ENCODE measurements around the gene SFRP4. TPM values are rescaled to one million over a fixed set of nuclear protein-coding genes. Genes with fewer than 3 reads are reported as not detected.

SFRP4 gene
- total and polyA plus RNA-seq, 9 of the 15 experiments (the other 6 are each of a cell fraction or from before 2014, with no cell fraction given) = not detected

DNA sequence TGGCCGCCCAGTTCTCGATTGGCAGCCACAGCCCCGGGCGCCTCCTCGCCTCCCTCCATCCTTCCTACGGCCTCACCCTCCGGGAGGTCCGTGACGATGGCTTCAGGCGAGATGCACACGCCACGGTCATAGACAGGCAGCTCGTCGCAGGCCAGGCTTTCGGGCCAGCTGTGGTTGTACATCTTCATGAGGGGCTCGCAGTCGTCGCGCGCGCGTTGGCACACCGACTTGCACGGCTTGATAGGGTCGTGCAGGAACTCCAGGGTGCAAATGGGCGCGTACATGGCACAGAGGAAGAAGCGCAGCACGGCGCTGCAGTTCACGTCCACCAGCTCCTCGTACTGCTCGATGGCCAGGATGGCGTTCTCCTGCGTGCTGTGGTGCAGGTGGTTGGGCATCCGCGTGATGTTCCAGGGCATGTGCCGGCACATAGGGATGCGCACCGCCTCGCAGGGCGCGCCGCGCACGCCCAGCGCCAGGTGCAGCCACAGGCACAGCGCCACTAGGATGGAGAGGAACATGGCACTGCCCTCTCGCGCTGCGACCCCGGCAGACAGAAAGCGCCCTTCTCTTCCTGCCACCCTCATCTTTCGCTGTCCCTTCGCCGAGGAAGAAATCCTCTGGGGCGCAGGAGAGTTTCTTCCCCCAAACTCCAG lies 472 bp downstream of the SFRP4 start:
- Histone ChIP-seq H4K20me1 (replicated peaks; ENCODE audit: control insufficient read depth, insufficient read depth, low read length) (no peaks in the 10 kb centered on the region), H2AFZ (ENCODE audit: low read depth, low read length) (no peak overlapping the region), H3K9ac (ENCODE audit: insufficient read depth in 1 of 2, low read depth in 2 of 2, low read length in 2 of 2) (no peak overlapping the region), H3K9me3 (replicated peaks; ENCODE audit: control insufficient read depth, insufficient read depth, low read depth, low read length) (no peaks in the 10 kb centered on the region), H3K36me3 (ENCODE audit: control insufficient read depth, insufficient read depth, low read length) (no peaks in the 10 kb centered on the region), H3K27me3 (ENCODE audit: control insufficient read depth in 2 of 2, insufficient read depth in 2 of 2, low read length in 2 of 2) (peaks cover 0 to 8% of the 10 kb centered on the region in 2 experiments; a peak in 3 of 5 replicates), H3K79me2 (ENCODE audit: control insufficient read depth, insufficient read depth, low read length) (no peaks in the 10 kb centered on the region), H3K27ac (ENCODE audit: extremely low read depth, low read depth, low read length) (no peak overlapping the region), H3K4me1 (replicated peaks in 1 of 2; ENCODE audit: control insufficient read depth in 2 of 2, insufficient read depth in 2 of 2, low read length in 2 of 2) (peaks cover 4 to 23% of the 10 kb centered on the region in 2 experiments), H3K4me2 (ENCODE audit: insufficient read depth, low read length) (no peak overlapping the region), H3K9me1 (ENCODE audit: control insufficient read depth, insufficient read depth, low read length) (no peaks in the 10 kb centered on the region), H3K4me3 (no peak overlapping the region)
- POLR2A ChIA-PET = no interaction called here
- TF ChIP-seq, protein P1, sequence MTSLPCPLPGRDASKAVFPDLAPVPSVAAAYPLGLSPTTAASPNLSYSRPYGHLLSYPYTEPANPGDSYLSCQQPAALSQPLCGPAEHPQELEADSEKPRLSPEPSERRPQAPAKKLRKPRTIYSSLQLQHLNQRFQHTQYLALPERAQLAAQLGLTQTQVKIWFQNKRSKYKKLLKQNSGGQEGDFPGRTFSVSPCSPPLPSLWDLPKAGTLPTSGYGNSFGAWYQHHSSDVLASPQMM (CRISPR knock-in tag; IDR thresholded peaks at IDR 0.05) = no peak
- TF ChIP-seq MAFG (tag; conservative IDR thresholded peaks at IDR 0.05) (no peak), ZNF146 (CRISPR knock-in tag; IDR thresholded peaks at IDR 0.05; ENCODE audit: unreplicated experiment) (no peak), EZH2 (IDR thresholded peaks at IDR 0.05; ENCODE audit: borderline replicate concordance, low read depth, low read length) (no peak), MYBL2 (IDR thresholded peaks at IDR 0.05; ENCODE audit: low read depth) (no peak), MYBL2 (CRISPR knock-in tag; IDR thresholded peaks at IDR 0.05; ENCODE audit: borderline replicate concordance) (no peak), LCOR (CRISPR knock-in tag; IDR thresholded peaks at IDR 0.05) (no peak), SNRNP70 (optimal IDR thresholded peaks at IDR 0.05; ENCODE audit: low read depth, low read length) (no peak), HNRNPK (IDR thresholded peaks at IDR 0.05; ENCODE audit: low read depth, low read length, poor library complexity, severe bottlenecking) (no peak), CHD1 (IDR thresholded peaks at IDR 0.05; ENCODE audit: low read length) (no peak), NRF1 (conservative IDR thresholded peaks at IDR 0.05 in 1 of 2, IDR thresholded peaks at IDR 0.05 in 1 of 2) (no peak)
- TF ChIP-seq, protein P2, sequence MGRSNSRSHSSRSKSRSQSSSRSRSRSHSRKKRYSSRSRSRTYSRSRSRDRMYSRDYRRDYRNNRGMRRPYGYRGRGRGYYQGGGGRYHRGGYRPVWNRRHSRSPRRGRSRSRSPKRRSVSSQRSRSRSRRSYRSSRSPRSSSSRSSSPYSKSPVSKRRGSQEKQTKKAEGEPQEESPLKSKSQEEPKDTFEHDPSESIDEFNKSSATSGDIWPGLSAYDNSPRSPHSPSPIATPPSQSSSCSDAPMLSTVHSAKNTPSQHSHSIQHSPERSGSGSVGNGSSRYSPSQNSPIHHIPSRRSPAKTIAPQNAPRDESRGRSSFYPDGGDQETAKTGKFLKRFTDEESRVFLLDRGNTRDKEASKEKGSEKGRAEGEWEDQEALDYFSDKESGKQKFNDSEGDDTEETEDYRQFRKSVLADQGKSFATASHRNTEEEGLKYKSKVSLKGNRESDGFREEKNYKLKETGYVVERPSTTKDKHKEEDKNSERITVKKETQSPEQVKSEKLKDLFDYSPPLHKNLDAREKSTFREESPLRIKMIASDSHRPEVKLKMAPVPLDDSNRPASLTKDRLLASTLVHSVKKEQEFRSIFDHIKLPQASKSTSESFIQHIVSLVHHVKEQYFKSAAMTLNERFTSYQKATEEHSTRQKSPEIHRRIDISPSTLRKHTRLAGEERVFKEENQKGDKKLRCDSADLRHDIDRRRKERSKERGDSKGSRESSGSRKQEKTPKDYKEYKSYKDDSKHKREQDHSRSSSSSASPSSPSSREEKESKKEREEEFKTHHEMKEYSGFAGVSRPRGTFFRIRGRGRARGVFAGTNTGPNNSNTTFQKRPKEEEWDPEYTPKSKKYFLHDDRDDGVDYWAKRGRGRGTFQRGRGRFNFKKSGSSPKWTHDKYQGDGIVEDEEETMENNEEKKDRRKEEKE (IDR thresholded peaks at IDR 0.05; ENCODE audit: borderline replicate concordance in 1 of 2, control insufficient read depth in 1 of 2, low read depth in 2 of 2, low read length in 1 of 2) = no peak
- 56% methylated on average over 37 of the region's 57 CpGs for WGBS (ENCODE audit: insufficient coverage, low coverage, missing lambda C conversion rate)
- FAIRE-seq (no peak), DNase-seq (ENCODE audit: extremely low read depth in 1 of 4, low spot score in 3 of 4) (no peak), ATAC-seq (no peak)
- intact Hi-C loops (cut with micrococcal nuclease) (no loop called here), in situ Hi-C loops (cut with MboI) (no loop called here)
- CTCF ChIA-PET (ENCODE audit: low intra/inter-chr PET ratio) = no interaction called here
- no TSS peak for BruUV-seq (replicated peaks)
